ENCODE results near the gene NREP.
"Not testable (repeated sequence)": the region's sequence is repeated elsewhere in the genome, so short reads cannot be mapped to it uniquely, and the experiment has no call there.

The NREP gene

GRCh38 chr5:111735583-111736270 is 21.3 kb downstream of the NREP start:
- FAIRE-seq = no peak

DNA sequence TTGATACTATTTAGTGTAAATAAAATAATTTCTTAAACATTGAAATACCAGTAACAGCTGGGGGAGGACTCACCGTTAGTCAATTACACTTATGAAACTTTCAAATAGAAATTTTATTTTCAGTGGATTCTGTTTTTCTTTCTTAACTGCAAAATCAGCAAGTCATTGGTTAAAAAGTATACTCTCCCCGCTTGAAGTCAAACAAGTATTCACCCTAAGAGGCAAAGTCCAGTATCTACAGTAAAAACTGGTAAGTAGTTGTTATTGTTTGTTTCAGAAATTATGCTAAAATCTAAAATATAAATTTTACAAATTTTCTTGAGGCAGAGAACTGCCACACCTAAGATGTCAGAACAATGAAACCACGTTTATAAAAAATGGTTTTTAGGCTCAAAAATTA is 22.4 kb downstream of the NREP start:
- no peak for FAIRE-seq

DNA sequence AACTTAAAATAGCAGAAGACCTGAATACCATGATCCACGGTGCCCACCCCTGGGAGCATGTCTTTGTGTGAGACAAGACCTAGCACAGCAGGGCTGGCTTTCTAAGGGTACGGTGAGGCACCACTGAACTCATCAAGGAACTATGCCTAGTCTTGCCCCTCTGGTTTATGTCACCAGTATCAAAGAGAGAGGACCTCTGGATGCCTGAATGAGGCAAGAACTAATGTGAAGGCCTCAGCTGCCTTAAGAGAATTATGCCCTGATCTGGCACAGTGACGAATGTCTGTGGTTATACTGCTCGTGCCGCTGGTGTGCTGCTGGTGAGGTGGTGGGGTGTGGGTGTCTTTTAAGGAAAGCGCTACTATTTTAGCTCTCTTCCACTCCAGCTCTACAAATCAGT is 23.0 kb downstream of the NREP start:
- no peak for FAIRE-seq

GRCh38 chr5:111733571-111733970 is 23.4 kb downstream of the NREP start:
- FAIRE-seq = no peak

GRCh38 chr5:111731638-111732037 is 25.4 kb downstream of the NREP start:
- no peak for FAIRE-seq

DNA sequence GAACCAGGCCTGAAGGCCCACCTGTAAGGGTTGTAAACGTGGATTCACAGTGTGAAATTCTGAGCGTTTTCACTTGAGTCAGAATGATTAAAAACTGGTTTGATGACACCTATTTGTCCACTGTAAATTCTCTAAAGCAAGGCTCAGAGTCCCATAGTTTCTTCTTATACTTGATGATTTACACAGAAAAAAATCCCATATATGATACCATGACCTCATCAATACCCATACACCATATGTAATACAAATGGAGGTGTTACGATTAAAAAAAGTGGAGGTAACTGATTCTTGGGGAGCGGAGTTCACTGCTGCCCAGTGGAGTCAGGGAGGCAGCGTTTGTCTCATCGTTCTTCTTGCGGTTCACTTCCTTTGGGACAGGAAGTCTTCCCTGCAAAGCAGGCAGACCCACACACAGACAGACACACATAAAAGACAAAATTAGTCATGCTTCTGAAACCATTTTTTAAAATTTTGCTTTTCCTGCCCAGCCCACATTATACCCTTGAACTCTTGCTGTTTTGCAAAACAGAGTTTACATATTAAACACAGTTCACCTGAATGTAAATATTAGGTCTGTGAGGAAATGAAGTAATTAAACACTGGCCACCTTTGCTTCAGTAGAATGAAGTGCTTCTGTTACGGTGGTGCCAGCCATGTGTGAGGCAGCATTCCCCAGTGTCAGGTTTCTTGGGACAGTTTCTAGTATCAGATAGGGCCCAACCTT is 26.2 kb downstream of the NREP start:
- FAIRE-seq = no peak

- no peak for FAIRE-seq
Observed at GRCh38 chr5:111728941-111729340, 28.1 kb downstream of the NREP start.

GRCh38 chr5:111726986-111727385 is 30.0 kb downstream of the NREP start:
- no peak for FAIRE-seq

- no peak for FAIRE-seq
Observed at GRCh38 chr5:111722140-111722539, 34.9 kb downstream of the NREP start.

DNA sequence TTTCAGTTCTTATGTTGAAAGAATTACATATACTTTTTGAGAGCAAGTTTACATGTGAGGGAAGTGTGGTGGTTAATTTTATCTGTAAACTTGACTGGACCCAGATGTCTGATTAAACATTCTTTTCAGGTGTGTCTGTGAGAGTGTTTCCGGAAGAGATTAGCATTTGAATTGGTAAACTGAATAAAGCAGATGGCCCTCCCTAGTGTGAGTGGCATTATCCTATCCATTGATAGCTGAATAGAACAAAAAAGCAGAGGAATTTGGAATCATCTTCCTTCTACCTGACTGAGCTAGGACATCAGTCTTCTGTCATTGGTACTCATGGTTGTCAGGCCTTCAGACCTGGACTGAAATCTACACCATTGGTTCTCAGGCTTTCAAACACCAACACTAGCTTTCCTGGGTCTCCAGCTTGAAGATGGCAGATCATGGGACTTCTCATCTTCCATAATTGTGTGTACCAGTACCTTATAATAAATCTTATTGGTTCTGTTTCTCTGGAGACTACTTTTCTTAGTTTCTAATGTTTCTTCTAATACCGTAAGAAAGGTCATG is 36.6 kb downstream of the NREP start:
- no peak for FAIRE-seq

GRCh38 chr5:111719773-111720172 is 37.2 kb downstream of the NREP start:
- FAIRE-seq = no peak

GRCh38 chr5:111716789-111717188 is 40.2 kb downstream of the NREP start:
- FAIRE-seq = not testable (repeated sequence)

DNA sequence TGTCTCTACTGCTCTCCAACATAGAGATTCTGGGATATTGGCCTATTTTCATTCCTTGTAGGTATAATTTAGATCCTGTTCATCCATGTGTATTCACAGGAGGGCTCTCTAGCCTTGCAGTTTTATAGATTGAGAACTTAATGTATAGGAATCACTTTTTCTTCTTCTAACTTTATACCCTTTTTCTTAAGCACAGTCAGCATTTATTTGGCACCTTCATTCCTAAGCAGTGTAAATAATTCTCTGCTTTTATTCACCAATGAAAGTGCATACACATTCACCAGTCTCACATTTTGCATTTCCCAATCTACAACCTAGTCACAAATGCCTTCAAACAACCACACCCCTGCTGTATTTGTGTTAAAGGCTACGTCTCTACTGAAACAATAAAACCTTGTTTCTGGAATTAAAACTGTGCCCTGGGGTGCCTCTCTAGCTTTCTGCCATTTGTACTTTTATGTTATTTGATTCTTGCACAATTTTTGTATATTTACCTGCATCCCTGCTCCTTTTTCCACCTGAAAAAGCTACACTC is 49.3 kb downstream of the NREP start:
- FAIRE-seq = no peak

DNA sequence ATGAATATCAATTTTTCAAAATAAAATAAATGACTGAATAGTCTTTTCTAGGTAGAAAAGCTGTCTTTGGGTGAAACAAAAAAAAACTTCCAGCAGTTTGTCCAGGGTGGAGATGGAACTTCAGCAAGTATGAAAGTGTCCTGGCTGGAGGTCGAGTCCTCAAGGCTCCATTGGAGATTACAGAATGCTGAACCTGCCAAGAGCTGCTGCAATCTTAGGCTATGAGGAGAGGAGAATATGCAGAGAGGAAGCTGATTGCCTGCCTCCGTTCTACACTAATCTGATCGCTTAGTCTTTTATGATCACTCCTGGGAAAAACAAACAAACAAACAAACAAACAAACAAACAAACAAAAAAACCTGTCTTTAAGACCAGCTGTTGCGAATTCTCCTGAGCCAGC is 50.6 kb downstream of the NREP start:
- FAIRE-seq = no peak

- FAIRE-seq = no peak
Observed at GRCh38 chr5:111704452-111705085, 52.4 kb downstream of the NREP start.

DNA sequence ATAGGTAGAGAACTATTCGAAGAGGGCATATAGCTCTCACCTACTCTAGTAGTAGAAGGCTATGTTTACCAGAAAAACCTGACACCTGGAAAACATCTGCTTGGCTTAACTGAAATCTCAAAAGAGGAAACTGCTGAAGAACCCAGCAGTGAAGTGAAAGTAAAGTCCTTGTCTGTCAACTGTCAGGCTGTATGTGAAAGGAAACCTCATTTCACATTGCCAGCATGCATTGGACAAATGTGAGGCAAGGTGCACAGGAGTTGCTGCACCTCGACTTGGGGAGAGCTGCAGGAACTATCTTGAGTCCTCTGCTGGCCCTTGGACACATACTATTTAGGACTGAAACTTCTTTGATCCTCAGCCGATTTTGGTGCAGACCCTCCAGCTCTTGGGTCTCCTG is 53.3 kb downstream of the NREP start:
- FAIRE-seq = no peak

DNA sequence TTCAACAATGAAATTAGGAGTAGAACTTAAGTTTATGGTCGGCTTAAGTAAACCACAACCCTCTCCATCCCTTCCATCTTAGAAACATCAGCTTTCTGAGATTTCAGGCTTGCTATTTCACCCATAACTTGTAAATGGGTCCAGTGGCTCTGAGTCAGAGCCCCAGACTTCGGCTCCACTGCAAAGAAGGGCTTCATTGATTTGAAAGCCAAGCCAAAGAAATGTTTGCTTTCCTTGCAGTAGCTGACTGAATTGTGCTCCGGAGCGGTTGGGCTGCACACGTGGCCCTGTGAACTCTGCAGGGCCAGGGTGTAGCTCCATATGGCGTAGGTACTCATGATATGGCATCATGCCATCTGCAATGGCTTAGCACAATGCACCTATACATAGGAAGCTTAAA is 57.0 kb downstream of the NREP start:
- no peak for FAIRE-seq

DNA sequence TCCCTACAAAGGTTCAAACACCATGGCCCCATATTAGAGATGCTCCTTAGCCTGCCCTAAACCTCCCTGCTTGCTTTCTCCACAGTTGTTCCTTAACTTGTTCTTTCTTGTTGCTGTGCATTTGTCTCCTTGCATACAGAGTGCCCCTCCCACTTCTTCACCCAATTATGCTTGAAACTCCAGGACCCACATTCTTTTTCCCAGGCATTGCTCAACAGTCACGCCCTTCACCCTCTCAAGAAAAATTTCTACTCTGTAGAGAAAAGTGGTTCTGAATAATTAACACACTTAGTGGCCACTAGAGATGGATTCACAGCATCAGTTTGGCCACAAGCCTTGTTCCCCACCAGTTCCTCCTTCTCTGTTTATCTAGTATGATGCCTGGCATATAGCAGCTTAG is 57.7 kb downstream of the NREP start:
- FAIRE-seq = no peak

GRCh38 chr5:111697881-111698757 is 58.9 kb downstream of the NREP start:
- no peak for FAIRE-seq

DNA sequence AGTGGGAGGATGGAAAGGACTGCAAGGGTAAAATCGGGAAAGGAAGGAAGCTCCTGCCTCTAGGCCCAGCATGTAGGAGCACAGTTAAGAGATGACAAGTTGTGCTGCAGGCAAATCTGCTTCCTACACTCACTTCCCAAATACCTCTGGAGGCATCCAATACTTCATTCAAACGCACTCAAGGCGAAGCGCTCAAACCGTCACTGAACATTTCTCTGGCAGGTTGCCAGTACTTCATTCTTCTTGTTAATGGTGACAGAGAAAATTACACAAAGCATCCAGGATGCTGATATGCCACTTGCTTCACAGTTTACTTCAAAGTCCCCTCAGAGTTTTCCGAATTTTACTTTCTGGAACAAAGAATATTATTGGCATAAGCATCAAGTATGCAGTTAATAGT is 59.8 kb downstream of the NREP start:
- FAIRE-seq = no peak

DNA sequence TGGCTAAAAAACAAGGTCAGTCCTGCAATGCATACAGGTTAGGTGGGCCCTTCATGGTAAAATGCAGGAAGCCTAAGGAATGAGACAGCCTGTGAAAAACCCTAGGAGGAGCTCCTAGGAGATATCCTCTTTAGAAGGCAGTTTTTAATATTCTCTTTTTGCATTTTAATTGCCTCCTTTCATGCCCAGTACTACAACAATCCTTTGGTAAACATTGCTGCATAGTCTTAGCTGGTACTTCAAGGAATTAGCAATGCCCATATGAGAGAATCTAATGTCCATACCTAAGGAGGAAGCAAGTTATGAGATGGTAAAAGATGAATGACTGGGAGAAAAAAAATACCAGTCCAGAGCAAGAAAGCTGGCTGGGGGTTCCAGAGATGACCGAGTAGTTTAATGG is 61.0 kb downstream of the NREP start:
- FAIRE-seq = no peak

DNA sequence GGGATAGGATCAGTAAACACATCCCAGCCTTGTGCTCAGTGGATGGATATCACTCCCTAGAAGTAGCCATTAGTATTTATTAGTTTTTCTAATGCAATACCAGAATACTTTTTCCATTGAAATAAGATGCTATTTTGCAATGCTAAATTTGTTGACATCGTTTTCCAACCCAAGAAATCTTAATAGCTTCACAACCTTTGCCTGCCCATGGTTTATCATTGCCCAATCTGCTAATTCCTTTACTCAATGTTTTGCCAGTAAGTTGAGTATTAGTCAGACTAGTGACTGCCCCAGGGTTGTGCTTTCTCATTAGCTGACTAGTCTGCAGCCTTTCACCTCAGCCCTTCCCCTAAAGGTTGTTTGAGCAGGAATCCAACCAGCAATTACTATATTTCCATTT is 62.9 kb downstream of the NREP start:
- FAIRE-seq = no peak

- no peak for FAIRE-seq
Observed at GRCh38 chr5:111691914-111692313, 65.1 kb downstream of the NREP start.

All from endometrium (tissue), 2 donors.